K562 (cell line): Measurements from ENCODE around the gene FRYL. TPM values are rescaled to one million over a fixed set of nuclear protein-coding genes. Genes with fewer than 3 reads are reported as not detected.

Source experiments
- ATAC-seq: fragments of 200-7000 bp; cut with Tn5 transposase; 3 replicates; pipeline ENCODE4 v1.9.1; 2020; ENCODE audit warnings: moderate library complexity
- BruUV-seq: library from RNA; stranded (reverse); fragments of 400-500 nt; replicated peaks from 2 replicates; lab custom pipeline; 2021; lab: Mats Ljungman, UMichigan
- CTCF ChIA-PET: fragments of 300-600 bp; formaldehyde crosslinking; extraction: SDS; loops from one replicate; lab custom pipeline; 2021; ENCODE audit warnings: low intra/inter-chr PET ratio; lab: Yijun Ruan, JAX
- POLR2A ChIA-PET: fragments of 300-600, 350-650 bp; sonication (Branson Sonifier 250); formaldehyde crosslinking; extraction: SDS; loops from one replicate; lab custom pipeline; 2021; ENCODE audit warnings: antibody characterized with exemption, inconsistent platforms; lab: Yijun Ruan, JAX
- DNase-seq, 4 experiments: peaks; one replicate each; pipeline versions ENCODE4 v3.0.0 to v3.0.0-alpha.2; 2011 to 2018; ENCODE audit warnings: low spot score in 3 of 4, mixed read lengths in 3 of 4; ENCODE audit errors: extremely low read depth in 1 of 4
- FAIRE-seq: peaks from 2 replicates; lab custom pipeline; 2011; peaks lifted over from hg19 to GRCh38; lab: Jason Lieb, UNC
- H2AFZ ChIP-seq: 2 replicates; pipeline ENCODE4 v1.6.0; 2011; ENCODE audit warnings: low read depth, low read length, control low read depth, inconsistent platforms
- H3K27ac ChIP-seq: fragments of 200-600 bp; 3 replicates; pipeline ENCODE4 v1.8.0; 2011; ENCODE audit warnings: low read depth, mild to moderate bottlenecking, control low read depth, inconsistent platforms, low read length, moderate library complexity, mixed read lengths; ENCODE audit errors: extremely low read depth
- H3K27me3 ChIP-seq, 2 experiments: fragments of 300-600 bp in 1 of 2; 2 replicates in 1 of 2; 3 replicates in 1 of 2; pipeline versions ENCODE4 v1.6.0 to v1.8.0; 2011; ENCODE audit warnings: inconsistent platforms in 2 of 2, low read length in 2 of 2, mild to moderate bottlenecking in 1 of 2, mixed read lengths in 1 of 2, moderate library complexity in 1 of 2; ENCODE audit not compliant: control insufficient read depth in 2 of 2, insufficient read depth in 2 of 2
- H3K36me3 ChIP-seq: fragments of 300-600 bp; 3 replicates; pipeline ENCODE4 v1.8.0; 2011; ENCODE audit warnings: mild to moderate bottlenecking, low read length, inconsistent platforms; ENCODE audit not compliant: control insufficient read depth, insufficient read depth
- H3K4me1 ChIP-seq, 2 experiments: fragments of 200-600 bp in 1 of 2; replicated peaks in 1 of 2; 2 replicates in 1 of 2; 3 replicates in 1 of 2; pipeline versions ENCODE4 v1.5.1 to v1.8.0; 2011; ENCODE audit warnings: inconsistent platforms in 2 of 2, low read length in 2 of 2, mild to moderate bottlenecking in 1 of 2, mixed read lengths in 1 of 2, moderate library complexity in 1 of 2; ENCODE audit not compliant: control insufficient read depth in 2 of 2, insufficient read depth in 2 of 2
- H3K4me2 ChIP-seq: 2 replicates; pipeline ENCODE4 v1.6.1; 2011; ENCODE audit warnings: low read length, control low read depth, inconsistent platforms, mixed read lengths; ENCODE audit not compliant: insufficient read depth
- H3K4me3 ChIP-seq: fragments of 200-600 bp; sonication (generic), shearing (Covaris generic); 2 replicates; pipeline ENCODE4 v1.5.1; 2016; ENCODE audit warnings: control low read depth, inconsistent platforms
- H3K79me2 ChIP-seq: fragments of 200-600 bp; 3 replicates; pipeline ENCODE4 v1.8.0; 2011; ENCODE audit warnings: low read length, inconsistent platforms; ENCODE audit not compliant: control insufficient read depth, insufficient read depth
- H3K9ac ChIP-seq, 2 experiments: 2 replicates each; pipeline versions ENCODE4 v1.6.0 to v1.6.1; 2011; ENCODE audit warnings: low read depth in 2 of 2, low read length in 2 of 2, control low read depth in 1 of 2, inconsistent platforms in 1 of 2, mild to moderate bottlenecking in 1 of 2, mixed read lengths in 1 of 2; ENCODE audit not compliant: insufficient read depth in 1 of 2
- H3K9me1 ChIP-seq: one replicate; pipeline ENCODE4 v1.6.0; 2011; ENCODE audit warnings: inconsistent platforms, mild to moderate bottlenecking, low read length, moderate library complexity; ENCODE audit not compliant: control insufficient read depth, insufficient read depth
- H3K9me3 ChIP-seq: replicated peaks from 2 replicates; pipeline ENCODE4 v1.5.1; 2011; ENCODE audit warnings: low read depth, low read length, inconsistent platforms; ENCODE audit not compliant: control insufficient read depth, insufficient read depth
- H4K20me1 ChIP-seq: replicated peaks from 2 replicates; pipeline ENCODE4 v1.6.1; 2011; ENCODE audit warnings: low read length, inconsistent platforms, mixed read lengths; ENCODE audit not compliant: control insufficient read depth, insufficient read depth
- ARID1B ChIP-seq: fragments of 450-650 bp; IDR thresholded peaks from 2 replicates; pipeline ENCODE4 v1.6.1; 2016; ENCODE audit warnings: antibody characterized with exemption, mild to moderate bottlenecking, inconsistent platforms
- RBBP5 ChIP-seq: fragments of 200-600 bp; sonication (generic); IDR thresholded peaks from 2 replicates; pipeline ENCODE4 v1.6.1; 2012; ENCODE audit warnings: borderline replicate concordance, mild to moderate bottlenecking, low read length, control low read depth, inconsistent platforms; ENCODE audit not compliant: insufficient read depth, poor library complexity, severe bottlenecking
- WGBS: fragments of 100-300 bp; shearing (Covaris generic); methylation state at CpG from one replicate; pipeline ENCODE4 v1.1.6; 2016; ENCODE audit warnings: low coverage, mixed read lengths; ENCODE audit not compliant: insufficient coverage; ENCODE audit errors: missing lambda C conversion rate; 5-methylcytosine and 5-hydroxymethylcytosine counted together
- in situ Hi-C: fragments of 300-500 bp; cut with MboI; formaldehyde crosslinking; loops from 4 replicates; pipeline ENCODE4 v1.15.0; 2018; ENCODE audit warnings: inconsistent platforms, mixed read lengths
- intact Hi-C: fragments of 100-400 bp; cut with micrococcal nuclease; formaldehyde crosslinking; loops from 2 replicates; pipeline ENCODE4 v1.14.2; 2022
- polyA plus RNA-seq, 8 experiments: library from polyadenylated mRNA; depleted of rRNA in 4 of 8; stranded (reverse) in 5 of 8; unstranded in 3 of 8; fragments of >200 nt; fragmentation: Nextera tagmentation in 2 of 8; fragmentation: Illumina TruSeq in 1 of 8; extraction: Ambion mirVana in 2 of 8; extraction: Trizol in 1 of 8; gene quantifications; 2 replicates each; pipeline versions ENCODE4 v1.2.1 to v1.2.3, GENCODE V29; 2011 to 2014; ENCODE audit warnings: inconsistent platforms in 1 of 8, missing spikeins in 1 of 8
- total RNA-seq, 7 experiments: library from RNA; depleted of rRNA in 6 of 7; stranded (reverse); fragments of >200 nt in 6 of 7; fragmentation: Illumina TruSeq in 2 of 7; extraction: Trizol in 2 of 7; gene quantifications; 2 replicates each; pipeline versions ENCODE4 v1.2.1 to v1.2.3, GENCODE V29; 2011 to 2021; ENCODE audit warnings: low replicate concordance in 1 of 7
- TF ChIP-seq, protein P1 (sequence below): fragments of 450-650 bp; IDR thresholded peaks from 2 replicates; pipeline ENCODE4 v1.6.1; 2017; ENCODE audit warnings: mild to moderate bottlenecking, moderate library complexity
- TF ChIP-seq, protein P2 (sequence below): fragments of 250-450 bp; sonication (Bioruptor Pico); IDR thresholded peaks from 2 replicates; pipeline ENCODE4 v1.8.0; 2021; ENCODE audit warnings: borderline replicate concordance, mild to moderate bottlenecking, moderate library complexity; ENCODE audit not compliant: poor library complexity, severe bottlenecking
- TF ChIP-seq, protein P3 (sequence below), 2 experiments: fragments of 200-800 bp in 1 of 2; sonication (Bioruptor generic) in 1 of 2; sonication (generic) in 1 of 2; formaldehyde crosslinking in 1 of 2; IDR thresholded peaks in 1 of 2; conservative IDR thresholded peaks in 1 of 2; 2 replicates each; pipeline versions ENCODE4 v1.5.0 to v1.6.1; 2016 to 2020; ENCODE audit warnings: missing compliant biosample characterization in 1 of 2, missing genetic modification characterization in 1 of 2, missing genetic modification reagents in 1 of 2

The FRYL gene
- total and polyA plus RNA-seq, 9 of the 15 experiments (the other 6 are each of a cell fraction or from before 2014, with no cell fraction given) = 7.2 to 34.9 (median 15.9) TPM

DNA sequence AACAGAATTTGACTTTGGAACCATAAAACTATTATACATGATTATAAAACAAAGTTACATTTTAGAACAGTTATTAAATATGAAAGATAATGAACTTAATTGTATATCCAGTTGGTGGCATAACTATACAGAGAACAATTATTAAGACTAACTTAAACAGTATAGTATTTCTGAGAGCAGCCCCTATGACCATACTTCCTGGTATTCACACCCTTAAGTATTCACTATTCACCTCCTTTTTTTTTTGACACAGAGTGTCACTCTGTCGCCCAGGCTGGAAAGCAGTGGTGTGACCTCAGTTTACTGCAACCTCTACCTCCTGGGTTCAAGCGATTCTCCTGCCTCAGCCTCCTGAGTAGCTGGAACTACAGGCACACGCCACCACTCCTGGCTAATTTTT lies 74.5 kb downstream of the FRYL start:
- Histone ChIP-seq H3K4me3 (no peak overlapping the region), H2AFZ (no peak overlapping the region), H3K79me2 (peaks cover 2% of the 10 kb centered on the region; the same call in 1 of the 3 replicates), H3K9me1 (no peaks in the 10 kb centered on the region), H3K9ac (no peak overlapping the region), H3K36me3 (peaks cover 10% of the 10 kb centered on the region; the same call in 1 of the 3 replicates), H3K4me2 (no peak overlapping the region), H3K4me1 (no peaks in the 10 kb centered on the region), H3K27ac (no peak overlapping the region), H4K20me1 (no peaks in the 10 kb centered on the region), H3K27me3 (no peaks in the 10 kb centered on the region), H3K9me3 (no peaks in the 10 kb centered on the region)
- TF ChIP-seq, protein P1, sequence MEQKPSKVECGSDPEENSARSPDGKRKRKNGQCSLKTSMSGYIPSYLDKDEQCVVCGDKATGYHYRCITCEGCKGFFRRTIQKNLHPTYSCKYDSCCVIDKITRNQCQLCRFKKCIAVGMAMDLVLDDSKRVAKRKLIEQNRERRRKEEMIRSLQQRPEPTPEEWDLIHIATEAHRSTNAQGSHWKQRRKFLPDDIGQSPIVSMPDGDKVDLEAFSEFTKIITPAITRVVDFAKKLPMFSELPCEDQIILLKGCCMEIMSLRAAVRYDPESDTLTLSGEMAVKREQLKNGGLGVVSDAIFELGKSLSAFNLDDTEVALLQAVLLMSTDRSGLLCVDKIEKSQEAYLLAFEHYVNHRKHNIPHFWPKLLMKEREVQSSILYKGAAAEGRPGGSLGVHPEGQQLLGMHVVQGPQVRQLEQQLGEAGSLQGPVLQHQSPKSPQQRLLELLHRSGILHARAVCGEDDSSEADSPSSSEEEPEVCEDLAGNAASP = no peak
- TF ChIP-seq ARID1B = no peak
- TF ChIP-seq, protein P2, sequence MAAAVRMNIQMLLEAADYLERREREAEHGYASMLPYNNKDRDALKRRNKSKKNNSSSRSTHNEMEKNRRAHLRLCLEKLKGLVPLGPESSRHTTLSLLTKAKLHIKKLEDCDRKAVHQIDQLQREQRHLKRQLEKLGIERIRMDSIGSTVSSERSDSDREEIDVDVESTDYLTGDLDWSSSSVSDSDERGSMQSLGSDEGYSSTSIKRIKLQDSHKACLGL (CRISPR knock-in tag) = no peak
- TF ChIP-seq RBBP5 = no peak
- TF ChIP-seq, protein P3, sequence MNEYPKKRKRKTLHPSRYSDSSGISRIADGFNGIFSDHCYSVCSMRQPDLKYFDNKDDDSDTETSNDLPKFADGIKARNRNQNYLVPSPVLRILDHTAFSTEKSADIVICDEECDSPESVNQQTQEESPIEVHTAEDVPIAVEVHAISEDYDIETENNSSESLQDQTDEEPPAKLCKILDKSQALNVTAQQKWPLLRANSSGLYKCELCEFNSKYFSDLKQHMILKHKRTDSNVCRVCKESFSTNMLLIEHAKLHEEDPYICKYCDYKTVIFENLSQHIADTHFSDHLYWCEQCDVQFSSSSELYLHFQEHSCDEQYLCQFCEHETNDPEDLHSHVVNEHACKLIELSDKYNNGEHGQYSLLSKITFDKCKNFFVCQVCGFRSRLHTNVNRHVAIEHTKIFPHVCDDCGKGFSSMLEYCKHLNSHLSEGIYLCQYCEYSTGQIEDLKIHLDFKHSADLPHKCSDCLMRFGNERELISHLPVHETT (CRISPR knock-in tag; conservative IDR thresholded peaks at IDR 0.05 in 1 of 2, IDR thresholded peaks at IDR 0.05 in 1 of 2) = no peak
- in situ Hi-C loops (no loop called here), intact Hi-C loops (no loop called here)
- BruUV-seq = no TSS peak
- WGBS = 81% methylated on average over 3 of the region's 3 CpGs
- FAIRE-seq (no peak), DNase-seq (no peak), ATAC-seq (no peak)
- ChIA-PET POLR2A (no interaction called here), CTCF (no interaction called here)
